ENCODE results near the gene EEFSEC. TPM values are rescaled to one million over a fixed set of nuclear protein-coding genes. Genes with fewer than 3 reads are reported as not detected.

The EEFSEC gene
- total RNA-seq, 1 experiment from 2014 or later = 9.5 TPM

DNA sequence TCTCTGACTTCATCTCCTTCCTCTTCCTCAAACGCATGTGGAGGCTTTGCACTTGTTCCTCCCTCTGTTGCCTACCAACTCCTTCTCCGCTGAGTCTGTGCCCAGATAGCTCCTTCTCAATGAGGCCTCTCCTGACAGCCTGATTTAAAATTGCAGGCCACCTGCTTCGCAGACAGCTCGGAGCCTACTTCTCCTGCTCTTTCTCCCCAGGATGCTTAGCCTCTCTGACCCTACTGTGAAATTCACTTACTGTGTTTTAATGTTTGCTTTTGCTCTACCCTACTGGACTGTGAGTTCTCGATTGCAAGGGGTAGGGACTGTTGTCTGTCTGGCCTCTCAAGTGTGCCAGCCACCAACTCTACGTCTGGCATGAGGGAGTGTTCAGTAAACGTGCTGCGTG lies 83.4 kb downstream of the EEFSEC start:
- no peak overlapping the region for H3K4me2 ChIP-seq (ENCODE audit: insufficient read depth, insufficient read length, low read length)
- H3K9ac ChIP-seq (ENCODE audit: extremely low read depth, insufficient read length, low read length) = no peak overlapping the region
- H3K23me2 ChIP-seq (ENCODE audit: insufficient read length, low read depth, low read length, poor library complexity, severe bottlenecking) = no peaks in the 10 kb centered on the region
- H4K8ac ChIP-seq (replicated peaks; ENCODE audit: insufficient read length, low read depth, low read length) = no peak overlapping the region
- H2AFZ ChIP-seq (ENCODE audit: low read length) = no peak overlapping the region
- no peak overlapping the region for H3K4ac ChIP-seq (ENCODE audit: low read depth, low read length)
- H3K56ac ChIP-seq (ENCODE audit: insufficient read length, low read depth, low read length) = no peak overlapping the region
- WGBS (ENCODE audit: extremely low coverage, insufficient read length, low lambda C conversion rate) = no CpG with 5 or more reads among the region's 8 CpGs
- H3K27me3 ChIP-seq (ENCODE audit: insufficient read depth, low read length) = no peaks in the 10 kb centered on the region
- H3K14ac ChIP-seq (ENCODE audit: insufficient read depth, low read length) = no peak overlapping the region
- no peaks in the 10 kb centered on the region for H3K4me1 ChIP-seq (ENCODE audit: insufficient read depth, low read length)
- Mint-ChIP-seq H3K9me3 (no peaks in the 10 kb centered on the region; a peak in 1 of 5 replicates), H3K36me3 (ENCODE audit: insufficient read depth in 1 of 3, low read depth in 3 of 3) (no peaks in the 10 kb centered on the region; a peak in 1 of 7 replicates), H3K4me1 (peaks cover 21 to 28% of the 10 kb centered on the region in 2 experiments), H3K27ac (no peak overlapping the region; a peak in 1 of 7 replicates), H3K27me3 (ENCODE audit: low read depth) (no peaks in the 10 kb centered on the region), H3K4me3 (no peak overlapping the region)
- no peak overlapping the region for H2BK12ac ChIP-seq (ENCODE audit: insufficient read length, low read depth, low read length)
- H4K20me1 ChIP-seq (ENCODE audit: control insufficient read depth, insufficient read depth, insufficient read length) = no peaks in the 10 kb centered on the region
- no peaks in the 10 kb centered on the region for H3K9me3 ChIP-seq (ENCODE audit: control insufficient read depth, low read depth, low read length)
- no peak overlapping the region for H3K23ac ChIP-seq (ENCODE audit: insufficient read length, low read depth, low read length)
- no peak overlapping the region for H4K91ac ChIP-seq (ENCODE audit: insufficient read length, low read depth, low read length)
- no peaks in the 10 kb centered on the region for H3K79me2 ChIP-seq (ENCODE audit: insufficient read depth, low read length)
- TF ChIP-seq, protein P1, sequence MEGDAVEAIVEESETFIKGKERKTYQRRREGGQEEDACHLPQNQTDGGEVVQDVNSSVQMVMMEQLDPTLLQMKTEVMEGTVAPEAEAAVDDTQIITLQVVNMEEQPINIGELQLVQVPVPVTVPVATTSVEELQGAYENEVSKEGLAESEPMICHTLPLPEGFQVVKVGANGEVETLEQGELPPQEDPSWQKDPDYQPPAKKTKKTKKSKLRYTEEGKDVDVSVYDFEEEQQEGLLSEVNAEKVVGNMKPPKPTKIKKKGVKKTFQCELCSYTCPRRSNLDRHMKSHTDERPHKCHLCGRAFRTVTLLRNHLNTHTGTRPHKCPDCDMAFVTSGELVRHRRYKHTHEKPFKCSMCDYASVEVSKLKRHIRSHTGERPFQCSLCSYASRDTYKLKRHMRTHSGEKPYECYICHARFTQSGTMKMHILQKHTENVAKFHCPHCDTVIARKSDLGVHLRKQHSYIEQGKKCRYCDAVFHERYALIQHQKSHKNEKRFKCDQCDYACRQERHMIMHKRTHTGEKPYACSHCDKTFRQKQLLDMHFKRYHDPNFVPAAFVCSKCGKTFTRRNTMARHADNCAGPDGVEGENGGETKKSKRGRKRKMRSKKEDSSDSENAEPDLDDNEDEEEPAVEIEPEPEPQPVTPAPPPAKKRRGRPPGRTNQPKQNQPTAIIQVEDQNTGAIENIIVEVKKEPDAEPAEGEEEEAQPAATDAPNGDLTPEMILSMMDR (conservative IDR thresholded peaks at IDR 0.05) = no peak
- H4K5ac ChIP-seq (ENCODE audit: insufficient read length, low read depth, low read length) = no peak overlapping the region
- H3K79me1 ChIP-seq (ENCODE audit: insufficient read depth, low read depth, low read length, poor library complexity, severe bottlenecking) = peaks cover 3% of the 10 kb centered on the region
- H3K27ac ChIP-seq (ENCODE audit: insufficient read length, low read depth, low read length) = no peak overlapping the region
- no peak overlapping the region for H2BK5ac ChIP-seq (ENCODE audit: insufficient read length, low read length)
- H2BK20ac ChIP-seq (ENCODE audit: low read depth, low read length, poor library complexity, severe bottlenecking) = no peak overlapping the region
- no peak overlapping the region for H3K18ac ChIP-seq (ENCODE audit: insufficient read length, low read depth, low read length)
- no peak overlapping the region for H2BK15ac ChIP-seq (ENCODE audit: low read depth, low read length)
- no peak overlapping the region for H2BK120ac ChIP-seq (ENCODE audit: low read depth, low read length, poor library complexity, severe bottlenecking)
- no peak for DNase-seq
- H3T11ph ChIP-seq (ENCODE audit: low read length) = no peak overlapping the region
- H2AK5ac ChIP-seq (ENCODE audit: insufficient read length, low read length) = no peak overlapping the region
